ENCODE data around the gene MYO7B.

The MYO7B gene

DNA sequence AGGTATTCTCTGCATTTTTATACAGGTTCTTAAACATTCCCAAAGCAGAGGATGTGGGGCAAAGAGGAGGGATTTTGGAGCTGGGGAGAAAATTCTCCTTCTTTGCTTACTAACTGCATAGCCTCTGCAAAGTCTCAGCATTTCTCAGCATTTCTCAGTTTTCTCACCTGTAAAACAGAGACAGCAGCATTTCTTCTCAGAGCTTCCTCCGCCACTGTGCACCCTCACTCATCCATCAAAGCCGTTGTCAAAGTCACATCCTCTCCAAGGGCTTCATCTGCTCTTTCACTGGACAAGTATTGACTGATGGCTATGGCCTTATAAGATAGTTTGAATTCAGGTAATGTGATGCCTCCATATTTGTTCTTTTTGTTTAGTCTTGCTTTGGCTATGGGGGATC lies 17.4 kb downstream of the MYO7B start:
- Histone ChIP-seq H3F3A (ENCODE audit: insufficient read depth, low read length) (no peaks in the 10 kb centered on the region), H4K20me1 (ENCODE audit: insufficient read depth, low read length) (no peaks in the 10 kb centered on the region), H2AFZ (ENCODE audit: low read length) (no peak overlapping the region), H3K4me3 (ENCODE audit: low read depth, low read length, poor library complexity, severe bottlenecking) (no peak overlapping the region), H3K27ac (ENCODE audit: low read depth, low read length, poor library complexity, severe bottlenecking) (no peak overlapping the region), H3K27me3 (ENCODE audit: insufficient read depth, low read length) (no peaks in the 10 kb centered on the region), H3K9me3 (ENCODE audit: low read length) (no peaks in the 10 kb centered on the region), H3K9ac (ENCODE audit: low read length) (no peak overlapping the region), H3K36me3 (ENCODE audit: insufficient read depth, low read length) (no peaks in the 10 kb centered on the region), H3K4me1 (ENCODE audit: insufficient read depth, low read length, severe bottlenecking) (no peaks in the 10 kb centered on the region), H3K9me2 (ENCODE audit: low read depth, low read length) (no peaks in the 10 kb centered on the region), H3K4me2 (ENCODE audit: low read length) (no peak overlapping the region), H3K79me2 (ENCODE audit: insufficient read depth, low read length) (no peaks in the 10 kb centered on the region)
- TF ChIP-seq EZH2 (IDR thresholded peaks at IDR 0.05; ENCODE audit: borderline replicate concordance, low read length), result no peak

DNA sequence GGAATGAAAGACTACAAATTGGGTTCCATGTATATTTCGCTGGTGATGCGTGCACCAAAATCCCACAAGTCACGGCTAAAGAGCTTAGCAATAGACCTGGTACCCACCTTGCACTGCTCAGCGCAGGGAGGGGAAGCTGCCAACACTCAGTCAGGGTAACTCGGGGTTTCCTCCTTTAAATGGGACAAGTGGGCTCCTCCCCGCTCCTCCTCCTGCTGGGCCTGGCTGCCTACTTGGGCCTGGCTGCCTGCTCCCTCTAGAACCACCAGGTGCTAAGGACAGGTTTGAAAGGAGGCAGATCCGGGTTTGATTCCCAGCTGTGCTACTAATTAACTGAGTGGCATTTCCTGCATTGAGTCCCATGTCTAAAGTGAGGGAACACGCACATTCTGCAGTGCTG lies 23.4 kb downstream of the MYO7B start:
- H3K9ac ChIP-seq (ENCODE audit: low read length), result no peak overlapping the region
- H3K27me3 ChIP-seq (ENCODE audit: insufficient read depth, low read length), result peaks cover 11% of the 10 kb centered on the region; the same call in 1 of the 2 replicates
- no peaks in the 10 kb centered on the region for H3K4me1 ChIP-seq (ENCODE audit: insufficient read depth, low read length, severe bottlenecking)
- H3F3A ChIP-seq (ENCODE audit: insufficient read depth, low read length), result no peaks in the 10 kb centered on the region
- no peaks in the 10 kb centered on the region for H3K9me3 ChIP-seq (ENCODE audit: low read length)
- H3K36me3 ChIP-seq (ENCODE audit: insufficient read depth, low read length), result no peaks in the 10 kb centered on the region
- H4K20me1 ChIP-seq (ENCODE audit: insufficient read depth, low read length), result no peaks in the 10 kb centered on the region
- no peaks in the 10 kb centered on the region for H3K9me2 ChIP-seq (ENCODE audit: low read depth, low read length)
- no peak overlapping the region for H3K4me2 ChIP-seq (ENCODE audit: low read length)
- no peak overlapping the region for H2AFZ ChIP-seq (ENCODE audit: low read length)
- no peak overlapping the region for H3K27ac ChIP-seq (ENCODE audit: low read depth, low read length, poor library complexity, severe bottlenecking)
- no peaks in the 10 kb centered on the region for H3K79me2 ChIP-seq (ENCODE audit: insufficient read depth, low read length)
- no peak overlapping the region for H3K4me3 ChIP-seq (ENCODE audit: low read depth, low read length, poor library complexity, severe bottlenecking)
- TF ChIP-seq, protein P1, sequence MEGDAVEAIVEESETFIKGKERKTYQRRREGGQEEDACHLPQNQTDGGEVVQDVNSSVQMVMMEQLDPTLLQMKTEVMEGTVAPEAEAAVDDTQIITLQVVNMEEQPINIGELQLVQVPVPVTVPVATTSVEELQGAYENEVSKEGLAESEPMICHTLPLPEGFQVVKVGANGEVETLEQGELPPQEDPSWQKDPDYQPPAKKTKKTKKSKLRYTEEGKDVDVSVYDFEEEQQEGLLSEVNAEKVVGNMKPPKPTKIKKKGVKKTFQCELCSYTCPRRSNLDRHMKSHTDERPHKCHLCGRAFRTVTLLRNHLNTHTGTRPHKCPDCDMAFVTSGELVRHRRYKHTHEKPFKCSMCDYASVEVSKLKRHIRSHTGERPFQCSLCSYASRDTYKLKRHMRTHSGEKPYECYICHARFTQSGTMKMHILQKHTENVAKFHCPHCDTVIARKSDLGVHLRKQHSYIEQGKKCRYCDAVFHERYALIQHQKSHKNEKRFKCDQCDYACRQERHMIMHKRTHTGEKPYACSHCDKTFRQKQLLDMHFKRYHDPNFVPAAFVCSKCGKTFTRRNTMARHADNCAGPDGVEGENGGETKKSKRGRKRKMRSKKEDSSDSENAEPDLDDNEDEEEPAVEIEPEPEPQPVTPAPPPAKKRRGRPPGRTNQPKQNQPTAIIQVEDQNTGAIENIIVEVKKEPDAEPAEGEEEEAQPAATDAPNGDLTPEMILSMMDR (IDR thresholded peaks at IDR 0.05; ENCODE audit: low read length), result no peak
- no peak for TF ChIP-seq EZH2 (IDR thresholded peaks at IDR 0.05; ENCODE audit: borderline replicate concordance, low read length)

DNA sequence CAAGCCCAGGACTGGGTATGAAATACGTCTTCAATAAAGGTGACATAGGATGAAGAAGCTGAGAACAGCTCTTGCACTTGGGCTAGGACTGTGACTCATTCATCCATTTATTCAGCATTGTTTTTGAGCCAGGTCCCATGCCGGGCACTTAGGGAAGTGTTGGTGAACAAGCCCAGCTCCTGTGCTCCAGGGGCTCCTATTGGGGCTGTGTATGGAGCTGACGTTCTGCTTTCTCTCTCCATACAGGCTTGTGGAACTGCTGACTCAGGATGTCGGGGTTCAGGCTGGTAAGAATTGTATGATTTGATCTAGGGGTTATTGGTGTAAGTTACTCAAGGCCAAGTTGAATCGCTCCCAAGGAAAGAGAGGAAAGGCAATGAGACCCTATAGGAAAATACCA lies 24.0 kb downstream of the MYO7B start:
- Histone ChIP-seq H3K27ac (ENCODE audit: low read depth, low read length, poor library complexity, severe bottlenecking) (no peak overlapping the region), H3K36me3 (ENCODE audit: insufficient read depth, low read length) (no peaks in the 10 kb centered on the region), H3K9me3 (ENCODE audit: low read length) (no peaks in the 10 kb centered on the region), H3K4me3 (ENCODE audit: low read depth, low read length, poor library complexity, severe bottlenecking) (no peak overlapping the region), H3K4me1 (ENCODE audit: insufficient read depth, low read length, severe bottlenecking) (no peaks in the 10 kb centered on the region), H4K20me1 (ENCODE audit: insufficient read depth, low read length) (no peaks in the 10 kb centered on the region), H2AFZ (ENCODE audit: low read length) (no peak overlapping the region), H3K79me2 (ENCODE audit: insufficient read depth, low read length) (no peaks in the 10 kb centered on the region), H3F3A (ENCODE audit: insufficient read depth, low read length) (no peaks in the 10 kb centered on the region), H3K9ac (ENCODE audit: low read length) (no peak overlapping the region), H3K27me3 (ENCODE audit: insufficient read depth, low read length) (peaks cover 11% of the 10 kb centered on the region; the same call in 1 of the 2 replicates), H3K9me2 (ENCODE audit: low read depth, low read length) (no peaks in the 10 kb centered on the region), H3K4me2 (ENCODE audit: low read length) (no peak overlapping the region)
- no peak for TF ChIP-seq EZH2 (IDR thresholded peaks at IDR 0.05; ENCODE audit: borderline replicate concordance, low read length)
- TF ChIP-seq, protein P1 (IDR thresholded peaks at IDR 0.05; ENCODE audit: low read length), result no peak

DNA sequence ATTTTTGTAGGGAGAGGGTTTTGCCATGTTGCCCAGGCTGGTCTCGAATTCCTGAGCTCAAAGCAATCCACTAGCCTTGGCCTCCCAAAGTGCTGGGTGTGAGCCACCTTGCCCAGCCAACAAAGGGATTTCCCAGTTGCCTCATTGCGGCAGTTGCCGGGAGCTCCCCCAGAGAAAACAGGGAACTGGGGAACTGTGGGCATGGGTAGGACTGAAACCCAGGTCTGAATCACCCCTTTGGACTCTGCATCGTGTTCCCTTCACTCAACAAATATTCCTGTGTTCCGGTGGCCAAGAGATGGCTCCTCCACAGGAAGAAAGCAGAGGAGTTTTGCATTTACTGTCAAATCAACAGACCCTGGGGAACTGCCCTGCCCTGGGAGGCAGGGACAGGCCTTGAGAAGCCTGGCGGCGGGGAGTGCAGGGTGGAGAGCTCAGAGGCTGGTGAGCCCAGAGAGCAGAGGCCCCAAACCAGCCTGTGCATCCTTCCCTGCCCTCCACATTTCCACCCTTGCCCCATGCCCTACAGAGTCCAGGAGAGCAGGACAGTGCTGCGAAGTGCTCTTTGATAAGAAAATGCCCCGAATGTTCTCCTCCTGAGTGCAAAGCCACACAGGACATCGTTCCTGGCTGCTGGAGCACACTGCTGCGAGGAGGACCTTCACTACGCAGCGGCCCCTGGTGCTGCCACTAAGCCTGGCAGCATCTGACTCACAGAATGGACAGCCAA lies 24.9 kb downstream of the MYO7B start:
- Histone ChIP-seq H3K4me3 (ENCODE audit: low read depth, low read length, poor library complexity, severe bottlenecking) (no peak overlapping the region), H3K4me1 (ENCODE audit: insufficient read depth, low read length, severe bottlenecking) (no peaks in the 10 kb centered on the region), H3F3A (ENCODE audit: insufficient read depth, low read length) (no peaks in the 10 kb centered on the region), H3K27me3 (ENCODE audit: insufficient read depth, low read length) (peaks cover 11% of the 10 kb centered on the region; the same call in 1 of the 2 replicates), H4K20me1 (ENCODE audit: insufficient read depth, low read length) (no peaks in the 10 kb centered on the region), H3K4me2 (ENCODE audit: low read length) (no peak overlapping the region), H3K27ac (ENCODE audit: low read depth, low read length, poor library complexity, severe bottlenecking) (no peak overlapping the region), H3K79me2 (ENCODE audit: insufficient read depth, low read length) (no peaks in the 10 kb centered on the region), H3K9me2 (ENCODE audit: low read depth, low read length) (no peaks in the 10 kb centered on the region), H2AFZ (ENCODE audit: low read length) (no peak overlapping the region), H3K9me3 (ENCODE audit: low read length) (no peaks in the 10 kb centered on the region), H3K9ac (ENCODE audit: low read length) (no peak overlapping the region), H3K36me3 (ENCODE audit: insufficient read depth, low read length) (no peaks in the 10 kb centered on the region)
- no peak for TF ChIP-seq EZH2 (IDR thresholded peaks at IDR 0.05; ENCODE audit: borderline replicate concordance, low read length)
- TF ChIP-seq, protein P1 (IDR thresholded peaks at IDR 0.05; ENCODE audit: low read length), result no peak

All from OCI-LY1 (cell line).